Left ventricle myocardium inferior (tissue), 1 donor: ENCODE results near the gene SHFL. TPM values are rescaled to one million over a fixed set of nuclear protein-coding genes. Genes with fewer than 3 reads are reported as not detected.

Experiments used
- DNase-seq: peaks from one replicate; pipeline ENCODE4 v3.0.0-alpha.2; 2020
- H3K27ac ChIP-seq: fragments of 200-600 bp; replicated peaks from 2 replicates; pipeline ENCODE4 v1.8.0; 2021
- H3K27me3 ChIP-seq: fragments of 200-600 bp; 2 replicates; pipeline ENCODE4 v1.8.0; 2021; ENCODE audit warnings: low read depth
- H3K36me3 ChIP-seq: fragments of 200-600 bp; 2 replicates; pipeline ENCODE4 v1.8.0; 2021
- H3K4me1 ChIP-seq: fragments of 200-600 bp; 2 replicates; pipeline ENCODE4 v1.8.0; 2021
- H3K4me3 ChIP-seq: fragments of 200-600 bp; 2 replicates; pipeline ENCODE4 v1.8.0; 2021; ENCODE audit warnings: mild to moderate bottlenecking, moderate library complexity
- H3K9me3 ChIP-seq: fragments of 200-600 bp; replicated peaks from 2 replicates; pipeline ENCODE4 v1.8.0; 2021
- intact Hi-C: fragments of 100-400 bp; cut with micrococcal nuclease; formaldehyde crosslinking; loops from one replicate; pipeline ENCODE4 v1.11.0; 2022
- total RNA-seq: library from RNA; stranded (reverse); fragmentation: NEBNext Ultra II Directional; extraction: Animal tissue kit (Norgen Biotek cat#: 25700); gene quantifications from one replicate; pipeline ENCODE4 v1.2.1, GENCODE V29; 2021
- TF ChIP-seq, protein P1 (sequence below): fragments of 200-600 bp; IDR thresholded peaks from 2 replicates; pipeline ENCODE4 v1.8.0; 2021; ENCODE audit warnings: antibody characterized with exemption, mild to moderate bottlenecking, borderline replicate concordance
- donor health status: DM: no; HTN: yes; CAD: no; lungs with severe emphysema.

Gene SHFL
- total RNA-seq, 1 donor from 2014 or later: 9.1 TPM

- Histone ChIP-seq H3K9me3 (peaks cover 11% of the 10 kb centered on the region), H3K27ac (no peak overlapping the region), H3K4me1 (no peaks in the 10 kb centered on the region), H3K36me3 (no peaks in the 10 kb centered on the region), H3K4me3 (no peak overlapping the region), H3K27me3 (peaks cover 10% of the 10 kb centered on the region)
- intact Hi-C loops: no loop called here
- DNase-seq: no peak
- TF ChIP-seq, protein P1, sequence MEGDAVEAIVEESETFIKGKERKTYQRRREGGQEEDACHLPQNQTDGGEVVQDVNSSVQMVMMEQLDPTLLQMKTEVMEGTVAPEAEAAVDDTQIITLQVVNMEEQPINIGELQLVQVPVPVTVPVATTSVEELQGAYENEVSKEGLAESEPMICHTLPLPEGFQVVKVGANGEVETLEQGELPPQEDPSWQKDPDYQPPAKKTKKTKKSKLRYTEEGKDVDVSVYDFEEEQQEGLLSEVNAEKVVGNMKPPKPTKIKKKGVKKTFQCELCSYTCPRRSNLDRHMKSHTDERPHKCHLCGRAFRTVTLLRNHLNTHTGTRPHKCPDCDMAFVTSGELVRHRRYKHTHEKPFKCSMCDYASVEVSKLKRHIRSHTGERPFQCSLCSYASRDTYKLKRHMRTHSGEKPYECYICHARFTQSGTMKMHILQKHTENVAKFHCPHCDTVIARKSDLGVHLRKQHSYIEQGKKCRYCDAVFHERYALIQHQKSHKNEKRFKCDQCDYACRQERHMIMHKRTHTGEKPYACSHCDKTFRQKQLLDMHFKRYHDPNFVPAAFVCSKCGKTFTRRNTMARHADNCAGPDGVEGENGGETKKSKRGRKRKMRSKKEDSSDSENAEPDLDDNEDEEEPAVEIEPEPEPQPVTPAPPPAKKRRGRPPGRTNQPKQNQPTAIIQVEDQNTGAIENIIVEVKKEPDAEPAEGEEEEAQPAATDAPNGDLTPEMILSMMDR: no peak
Observed at GRCh38 chr19:10078329-10078728, 7.8 kb upstream of the SHFL start.

DNA sequence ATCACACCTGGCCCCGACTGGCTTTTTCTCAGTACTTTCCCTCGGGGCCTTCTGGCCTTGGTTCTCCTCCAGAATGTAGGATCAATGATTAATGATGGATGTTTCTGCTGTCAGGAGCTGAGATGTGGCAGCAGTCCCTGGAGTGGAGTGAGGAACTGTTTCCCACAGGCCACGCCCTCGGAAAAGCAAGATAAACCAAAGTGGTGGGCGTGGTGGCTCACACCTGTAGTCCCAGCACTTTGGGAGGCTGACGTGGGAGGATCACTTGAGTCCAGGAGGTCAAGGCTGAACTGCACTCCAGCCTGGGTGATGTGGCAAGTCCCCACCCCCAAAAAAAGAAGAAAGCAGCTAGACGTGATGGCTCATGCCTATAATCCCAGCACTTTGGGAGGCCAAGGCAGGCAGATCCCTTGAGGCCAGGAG is 7.1 kb upstream of the SHFL start:
- H3K27me3 ChIP-seq: peaks cover 10% of the 10 kb centered on the region
- intact Hi-C loops: no loop called here
- no peaks in the 10 kb centered on the region for H3K4me1 ChIP-seq
- H3K4me3 ChIP-seq: no peak overlapping the region
- H3K27ac ChIP-seq: no peak overlapping the region
- TF ChIP-seq, protein P1: no peak
- peaks cover 3% of the 10 kb centered on the region for H3K9me3 ChIP-seq
- no peak for DNase-seq
- H3K36me3 ChIP-seq: no peaks in the 10 kb centered on the region

DNA sequence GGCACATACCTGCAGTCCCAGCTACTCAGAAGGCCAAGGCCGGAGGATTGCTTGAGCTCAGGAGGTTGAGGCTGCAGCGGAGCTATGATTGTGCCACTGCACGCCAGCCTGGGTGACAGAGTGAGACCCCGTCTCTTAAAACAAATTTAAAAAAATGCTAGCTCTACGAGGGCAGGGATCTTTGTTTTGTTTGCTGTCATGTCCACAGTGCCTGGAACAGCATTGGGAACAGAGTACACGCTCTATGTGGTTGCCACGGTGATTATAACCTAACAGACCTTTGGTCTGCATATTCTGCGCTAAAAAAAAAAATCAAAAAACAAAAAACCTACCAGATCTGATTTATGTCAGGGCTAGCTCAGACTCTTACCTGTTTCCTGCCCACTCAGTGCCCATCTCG is 2.2 kb upstream of the SHFL start:
- intact Hi-C loops: no loop called here
- H3K9me3 ChIP-seq: no peaks in the 10 kb centered on the region
- H3K27me3 ChIP-seq: peaks cover 7% of the 10 kb centered on the region
- DNase-seq: no peak
- H3K36me3 ChIP-seq: no peaks in the 10 kb centered on the region
- H3K4me3 ChIP-seq: no peak overlapping the region
- peaks cover 18% of the 10 kb centered on the region for H3K4me1 ChIP-seq
- H3K27ac ChIP-seq: no peak overlapping the region
- TF ChIP-seq, protein P1: no peak

DNA sequence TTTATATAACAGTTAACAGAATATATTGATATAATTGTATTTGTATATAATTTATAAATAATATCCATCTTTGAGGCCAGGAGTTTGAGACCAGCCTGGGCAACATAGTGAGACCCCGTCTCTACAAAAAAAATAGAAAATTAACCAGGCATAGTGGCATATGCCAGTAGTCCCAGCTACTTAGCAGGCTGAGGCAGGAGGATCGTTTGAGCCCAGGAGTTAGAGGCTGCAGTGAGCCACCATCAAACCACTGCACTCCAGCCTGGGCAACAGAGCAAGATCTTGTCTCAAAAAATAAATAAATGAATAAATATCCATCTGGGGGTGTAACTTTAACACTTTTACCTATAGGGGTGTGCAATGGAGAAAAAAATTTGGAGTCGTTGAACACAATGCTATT is 1.3 kb upstream of the SHFL start:
- Histone ChIP-seq H3K4me1 (peaks cover 18% of the 10 kb centered on the region), H3K36me3 (peaks cover 6% of the 10 kb centered on the region), H3K27me3 (no peaks in the 10 kb centered on the region), H3K27ac (no peak overlapping the region), H3K4me3 (no peak overlapping the region), H3K9me3 (no peaks in the 10 kb centered on the region)
- TF ChIP-seq, protein P1: no peak
- no peak for DNase-seq
- intact Hi-C loops: no loop called here

DNA sequence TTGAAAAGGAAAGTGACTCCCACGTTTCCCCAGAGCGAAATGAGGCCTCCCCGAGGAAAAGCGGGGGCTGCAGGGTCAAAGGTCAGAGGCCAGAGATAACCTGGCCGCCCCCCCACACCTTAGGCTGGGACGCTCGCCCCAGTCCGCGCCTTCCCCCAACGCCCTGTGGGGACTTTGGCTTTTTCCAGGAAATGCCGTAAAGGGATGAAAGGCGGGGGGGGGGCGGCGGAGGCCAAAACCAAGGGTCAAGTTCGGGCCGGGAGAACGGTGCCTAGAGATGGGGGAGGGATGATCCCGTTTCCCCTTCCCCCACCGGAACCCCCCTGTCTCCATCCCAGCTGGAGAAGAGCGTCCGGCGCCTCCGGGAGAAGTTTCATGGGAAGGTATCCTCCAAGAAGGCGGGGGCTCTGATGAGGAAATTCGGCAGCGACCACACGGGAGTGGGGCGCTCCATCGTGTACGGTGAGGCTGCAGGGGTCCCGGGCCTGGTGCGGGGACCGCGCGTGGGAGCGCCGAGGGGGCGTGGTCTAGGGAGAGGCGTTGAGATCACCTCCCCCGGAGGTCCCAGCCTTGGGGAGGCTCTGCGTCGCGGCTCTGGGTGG is 575 bp downstream of the SHFL start:
- Histone ChIP-seq H3K9me3 (peaks cover 5% of the 10 kb centered on the region), H3K36me3 (peaks cover 22% of the 10 kb centered on the region), H3K4me3 (peak overlapping the region; percentile 99), H3K27ac (peak overlapping the region; percentile 96), H3K27me3 (no peaks in the 10 kb centered on the region), H3K4me1 (peaks cover 18% of the 10 kb centered on the region)
- DNase-seq: no peak
- TF ChIP-seq, protein P1: no peak
- intact Hi-C loops: no loop called here
